Mesenchymal stem cell (in vitro differentiated cells and primary cell): ENCODE data around the gene CAPN5.

Experiments used
- DNase-seq: peaks from one replicate; pipeline ENCODE4 v3.0.0-alpha.2; 2013
- H2AFZ ChIP-seq: one replicate; pipeline ENCODE4 v1.6.1; 2013; ENCODE audit warnings: low read depth, mild to moderate bottlenecking, control low read depth, inconsistent platforms, low read length, moderate library complexity
- H2AK5ac ChIP-seq: 2 replicates; pipeline ENCODE4 v1.6.1; 2013; ENCODE audit warnings: low read length, moderate library complexity, mild to moderate bottlenecking, inconsistent platforms; ENCODE audit not compliant: severe bottlenecking
- H2BK120ac ChIP-seq: one replicate; pipeline ENCODE4 v1.6.1; 2013; ENCODE audit warnings: low read depth, mild to moderate bottlenecking, inconsistent platforms, low read length, moderate library complexity
- H2BK12ac ChIP-seq, 2 experiments: one replicate each; pipeline ENCODE4 v1.6.1; 2013; ENCODE audit warnings: inconsistent platforms in 2 of 2, low read length in 2 of 2, mild to moderate bottlenecking in 2 of 2, moderate library complexity in 2 of 2, control low read depth in 1 of 2
- H2BK15ac ChIP-seq: one replicate; pipeline ENCODE4 v1.6.1; 2013; ENCODE audit warnings: mild to moderate bottlenecking, low read depth, inconsistent platforms; ENCODE audit not compliant: poor library complexity, severe bottlenecking
- H2BK5ac ChIP-seq: 2 replicates; pipeline ENCODE4 v1.6.1; 2013; ENCODE audit warnings: low read depth, mild to moderate bottlenecking, low read length, control low read depth, inconsistent platforms; ENCODE audit not compliant: poor library complexity, severe bottlenecking
- H3K14ac ChIP-seq, 2 experiments: one replicate each; pipeline ENCODE4 v1.6.1; 2013; ENCODE audit warnings: inconsistent platforms in 2 of 2, low read length in 2 of 2, control low read depth in 1 of 2, mild to moderate bottlenecking in 1 of 2, moderate library complexity in 1 of 2
- H3K18ac ChIP-seq, 2 experiments: one replicate each; pipeline ENCODE4 v1.6.1; 2013; ENCODE audit warnings: inconsistent platforms in 2 of 2, low read length in 2 of 2, control low read depth in 1 of 2, low read depth in 1 of 2, mild to moderate bottlenecking in 1 of 2
- H3K23ac ChIP-seq, 2 experiments: one replicate each; pipeline ENCODE4 v1.6.1; 2013; ENCODE audit warnings: inconsistent platforms in 2 of 2, low read length in 2 of 2, mild to moderate bottlenecking in 2 of 2, moderate library complexity in 2 of 2, control low read depth in 1 of 2
- H3K27ac ChIP-seq: 2 replicates; pipeline ENCODE4 v1.5.1; 2013; ENCODE audit warnings: mild to moderate bottlenecking, moderate library complexity, low read length, control low read depth, inconsistent platforms; ENCODE audit not compliant: poor library complexity, severe bottlenecking
- H3K27me3 ChIP-seq, 2 experiments: 2 replicates each; pipeline versions ENCODE4 v1.6.1 to v1.7.0; 2013; ENCODE audit warnings: low read length in 2 of 2, mild to moderate bottlenecking in 2 of 2, moderate library complexity in 2 of 2, control low read depth in 1 of 2, inconsistent platforms in 1 of 2; ENCODE audit not compliant: control insufficient read depth in 1 of 2, insufficient read depth in 1 of 2
- H3K36me3 ChIP-seq, 2 experiments: 2 replicates each; pipeline versions ENCODE4 v1.6.1 to v1.7.0; 2013; ENCODE audit warnings: low read length in 2 of 2, control low read depth in 1 of 2, inconsistent platforms in 1 of 2, low read depth in 1 of 2, mild to moderate bottlenecking in 1 of 2; ENCODE audit not compliant: insufficient read depth in 2 of 2, control insufficient read depth in 1 of 2
- H3K4ac ChIP-seq, 2 experiments: one replicate each; pipeline ENCODE4 v1.6.1; 2013; ENCODE audit warnings: inconsistent platforms in 2 of 2, low read length in 2 of 2, mild to moderate bottlenecking in 2 of 2, moderate library complexity in 2 of 2, control low read depth in 1 of 2, low read depth in 1 of 2
- H3K4me1 ChIP-seq: 2 replicates; pipeline ENCODE4 v1.6.1; 2013; ENCODE audit warnings: low read depth, low read length, control low read depth; ENCODE audit not compliant: control insufficient read depth, insufficient read depth
- H3K4me2 ChIP-seq: 2 replicates; pipeline ENCODE4 v1.6.1; 2013; ENCODE audit warnings: low read length, mild to moderate bottlenecking, inconsistent platforms; ENCODE audit not compliant: poor library complexity, severe bottlenecking
- H3K4me3 ChIP-seq, 2 experiments: 2 replicates each; pipeline versions ENCODE4 v1.5.1 to v1.7.0; 2013; ENCODE audit warnings: low read length in 2 of 2, mild to moderate bottlenecking in 2 of 2, control low read depth in 1 of 2, low read depth in 1 of 2; ENCODE audit not compliant: insufficient read depth in 1 of 2
- H3K79me1 ChIP-seq: replicated peaks from 2 replicates; pipeline ENCODE4 v1.6.1; 2013; ENCODE audit warnings: mild to moderate bottlenecking, control low read depth, low read length, inconsistent platforms; ENCODE audit not compliant: poor library complexity, severe bottlenecking
- H3K9ac ChIP-seq: 2 replicates; pipeline ENCODE4 v1.7.0; 2013; ENCODE audit warnings: mild to moderate bottlenecking, low read length, moderate library complexity
- H3K9me3 ChIP-seq: 2 replicates; pipeline ENCODE4 v1.7.0; 2013; ENCODE audit warnings: mild to moderate bottlenecking, low read length; ENCODE audit not compliant: control insufficient read depth
- H4K8ac ChIP-seq: one replicate; pipeline ENCODE4 v1.6.1; 2013; ENCODE audit warnings: inconsistent platforms, mild to moderate bottlenecking, low read length, moderate library complexity
- H4K91ac ChIP-seq: one replicate; pipeline ENCODE4 v1.6.1; 2013; ENCODE audit warnings: mild to moderate bottlenecking, low read length, inconsistent platforms
- WGBS: methylation state at CpG from one replicate; pipeline ENCODE4 v1.1.7; 2013; ENCODE audit warnings: mixed read lengths; 5-methylcytosine and 5-hydroxymethylcytosine counted together

Gene CAPN5

GRCh38 chr11:77067861-77068443 is 1.2 kb downstream of the CAPN5 start:
- Histone ChIP-seq H2BK120ac (no peak overlapping the region), H3K4me3 (peak overlapping the region in 1 of 2 experiments; percentile 89), H4K8ac (no peak overlapping the region), H2BK15ac (no peak overlapping the region), H2AK5ac (no peak overlapping the region), H4K91ac (peak overlapping the region; percentile 36), H3K23ac (no peak overlapping the region), H3K14ac (no peak overlapping the region), H3K18ac (no peak overlapping the region), H3K27ac (no peak overlapping the region), H3K4me1 (peaks cover 29% of the 10 kb centered on the region), H3K4me2 (peak overlapping the region; percentile 80), H3K9me3 (no peaks in the 10 kb centered on the region), H2BK5ac (no peak overlapping the region), H3K79me1 (peaks cover 39% of the 10 kb centered on the region), H2BK12ac (peak overlapping the region in 1 of 2 experiments; percentile 50), H3K27me3 (no peaks in the 10 kb centered on the region), H3K4ac (peak overlapping the region in 1 of 2 experiments; percentile 20), H3K9ac (peak overlapping the region; percentile 90), H3K36me3 (no peaks in the 10 kb centered on the region), H2AFZ (no peak overlapping the region)
- 87% methylated on average over 5 of the region's 8 CpGs for WGBS
- DNase-seq: peak; percentile 13

DNA sequence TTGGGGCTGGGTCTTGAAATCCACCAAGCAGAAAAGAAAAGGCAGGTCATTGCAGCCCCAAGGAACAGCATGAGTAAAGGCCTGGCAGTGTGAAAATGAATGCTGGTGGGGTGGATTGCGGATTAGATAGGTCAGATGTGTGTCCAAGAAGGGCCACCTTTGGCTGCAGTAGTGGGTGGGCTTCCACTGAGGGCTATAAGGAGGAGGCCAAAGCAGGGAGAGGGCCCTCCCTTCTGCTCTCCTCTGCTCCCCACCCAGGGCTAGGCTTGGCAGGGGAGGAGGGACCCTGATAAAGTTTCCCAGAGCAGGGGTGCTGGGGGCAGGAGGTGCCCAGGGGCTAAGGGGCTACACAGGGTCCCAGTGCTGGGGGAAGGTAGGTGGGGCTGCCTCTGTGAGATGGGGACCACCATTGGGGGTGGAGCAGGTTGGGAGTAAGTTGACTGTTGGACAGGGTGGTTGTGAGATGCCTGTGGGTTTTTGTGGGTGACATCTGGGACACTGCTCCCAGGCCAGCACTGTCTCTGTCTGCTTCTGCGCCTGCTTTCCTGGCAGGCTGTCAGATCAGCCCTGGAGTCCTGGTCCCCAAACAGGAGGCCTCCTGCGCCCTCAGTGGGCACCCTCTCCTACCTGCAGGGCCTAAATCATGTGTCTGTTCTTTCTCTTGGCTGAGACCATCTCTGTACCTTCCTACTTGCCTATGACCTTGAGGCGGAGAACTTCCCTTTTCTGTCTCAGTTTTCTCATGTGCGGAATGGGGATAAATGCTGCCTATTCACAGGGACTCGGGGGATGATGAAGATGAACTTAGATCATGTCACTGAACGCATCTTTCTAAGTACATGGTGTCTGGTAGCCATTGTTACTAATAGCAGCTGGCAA is 1.9 kb downstream of the CAPN5 start:
- Histone ChIP-seq H3K4me3 (peak overlapping the region in 1 of 2 experiments; percentile 89), H3K23ac (no peak overlapping the region), H3K4me1 (peaks cover 36% of the 10 kb centered on the region), H3K79me1 (peaks cover 39% of the 10 kb centered on the region), H2BK15ac (peak overlapping the region; percentile 37), H3K9ac (peak overlapping the region; percentile 90), H4K8ac (no peak overlapping the region), H3K4me2 (no peak overlapping the region), H3K4ac (no peak overlapping the region), H3K9me3 (no peaks in the 10 kb centered on the region), H2BK120ac (no peak overlapping the region), H3K18ac (no peak overlapping the region), H2AK5ac (peak overlapping the region; percentile 1), H3K27ac (no peak overlapping the region), H3K27me3 (no peaks in the 10 kb centered on the region), H3K14ac (peak overlapping the region in 1 of 2 experiments; percentile 26), H2AFZ (no peak overlapping the region), H2BK5ac (no peak overlapping the region), H4K91ac (peak overlapping the region; percentile 43), H2BK12ac (peak overlapping the region in 1 of 2 experiments; percentile 55), H3K36me3 (no peaks in the 10 kb centered on the region)
- WGBS: 92% methylated on average over 7 of the region's 7 CpGs
- DNase-seq: no peak

DNA sequence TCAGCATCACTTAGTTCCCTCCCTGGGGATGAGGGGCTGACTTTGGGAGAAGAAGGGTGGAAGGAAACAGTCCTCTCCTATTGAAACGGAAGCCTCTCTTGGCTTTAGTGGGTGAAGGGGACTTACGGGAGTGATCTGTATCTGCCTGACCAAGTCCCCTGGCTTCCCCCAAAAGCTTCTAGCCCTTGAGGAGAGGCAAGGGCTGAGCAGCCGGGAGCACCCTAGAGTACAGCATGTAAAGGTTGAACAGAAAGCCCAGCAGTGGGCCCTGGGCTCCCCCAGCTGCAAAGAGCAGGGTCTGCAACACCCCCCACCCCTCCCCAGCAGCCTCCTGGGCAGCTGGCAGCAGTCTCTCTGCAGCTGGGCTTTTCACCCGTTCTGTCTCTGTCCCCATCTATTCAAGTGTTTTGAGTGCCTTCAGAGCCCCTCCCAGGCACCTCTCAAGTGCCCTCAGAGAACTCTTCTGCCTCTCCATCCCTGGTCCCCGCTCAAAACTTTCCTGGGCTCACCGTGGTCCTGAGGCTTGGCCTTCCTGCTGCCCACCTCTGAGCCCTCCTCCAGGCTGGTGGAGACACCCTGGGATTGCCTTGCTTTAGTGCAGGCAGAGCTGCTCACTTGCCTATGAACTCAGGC is 2.7 kb downstream of the CAPN5 start:
- Histone ChIP-seq H2AK5ac (no peak overlapping the region), H3K9ac (peak overlapping the region; percentile 18), H3K4ac (no peak overlapping the region), H3K9me3 (no peaks in the 10 kb centered on the region), H2BK5ac (no peak overlapping the region), H2BK15ac (peak overlapping the region; percentile 26), H3K4me1 (peaks cover 43% of the 10 kb centered on the region), H3K36me3 (no peaks in the 10 kb centered on the region), H3K23ac (no peak overlapping the region), H3K4me3 (peak overlapping the region in 1 of 2 experiments; percentile 41), H3K18ac (no peak overlapping the region), H3K27me3 (no peaks in the 10 kb centered on the region), H3K79me1 (peaks cover 39% of the 10 kb centered on the region), H2BK120ac (no peak overlapping the region), H4K8ac (no peak overlapping the region), H3K4me2 (no peak overlapping the region), H2AFZ (no peak overlapping the region), H3K14ac (no peak overlapping the region), H3K27ac (no peak overlapping the region), H2BK12ac (no peak overlapping the region), H4K91ac (peak overlapping the region; percentile 18)
- no peak for DNase-seq
- WGBS: 90% methylated on average over 6 of the region's 6 CpGs
